Jurkat, Clone E6-1 (cell line): ENCODE measurements around the gene ENPP3. TPM values are rescaled to one million over a fixed set of nuclear protein-coding genes. Genes with fewer than 3 reads are reported as not detected.

Source experiments
- DNase-seq: peaks from one replicate; pipeline ENCODE4 v3.0.0-alpha.2; 2011; ENCODE audit warnings: low read depth, low spot score
- H3K4me3 ChIP-seq: 2 replicates; pipeline ENCODE4 v1.5.1; 2011; ENCODE audit warnings: mild to moderate bottlenecking, low read length, control low read depth, moderate library complexity
- polyA plus RNA-seq: library from polyadenylated mRNA; unstranded; fragments of >200 nt; gene quantifications from one replicate; pipeline ENCODE4 v1.2.1, GENCODE V29; 2012; ENCODE audit warnings: missing spikeins; ENCODE audit not compliant: insufficient read length, insufficient read depth

The ENPP3 gene
- 0.37 TPM for polyA plus RNA-seq

DNA sequence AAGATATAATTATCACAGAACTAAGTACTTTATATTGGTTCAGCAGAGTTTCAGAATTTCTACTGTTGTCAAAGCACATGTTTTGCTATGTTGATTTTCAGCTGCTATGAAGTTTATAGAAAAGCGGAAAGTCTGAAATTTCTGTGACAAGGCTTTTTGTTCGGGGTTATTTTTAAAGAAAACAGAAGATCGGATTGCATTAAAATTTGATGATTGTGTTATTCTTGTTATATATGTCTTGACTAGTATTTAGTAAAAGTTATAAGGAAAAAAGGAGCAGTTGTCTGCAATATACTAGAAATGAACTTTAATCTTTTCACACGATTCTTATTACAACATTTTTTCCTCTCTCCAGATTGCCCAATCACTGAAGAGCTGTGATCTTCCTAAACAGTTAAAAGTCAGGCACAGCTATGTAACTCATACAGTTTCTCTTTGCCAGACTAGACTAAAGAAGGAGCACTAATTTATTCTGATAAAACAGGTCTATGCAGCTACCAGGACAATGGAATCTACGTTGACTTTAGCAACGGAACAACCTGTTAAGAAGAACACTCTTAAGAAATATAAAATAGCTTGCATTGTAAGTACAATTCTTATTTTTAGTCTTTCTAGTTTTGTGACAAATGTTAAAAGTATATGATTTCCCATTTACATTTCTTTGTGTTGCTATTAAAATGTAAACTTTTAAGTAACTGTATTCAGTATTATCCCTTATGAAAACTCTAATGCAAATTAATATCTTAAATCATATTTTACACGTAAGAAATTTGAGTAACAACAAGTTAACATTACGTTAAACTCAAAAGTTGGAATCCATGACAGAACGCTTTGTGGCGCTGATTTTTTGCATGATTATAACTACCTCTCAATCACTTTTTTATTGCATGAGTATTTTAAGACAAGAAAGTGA lies at the start of gene ENPP3:
ENPP3 (plus strand) TSS at position 423 of the 913 bp plus-strand sequence; CDS start at position 506, 83 bp downstream.
- no peak within 1 kb of the TSS for H3K4me3 ChIP-seq
- DNase-seq = no peak

DNA sequence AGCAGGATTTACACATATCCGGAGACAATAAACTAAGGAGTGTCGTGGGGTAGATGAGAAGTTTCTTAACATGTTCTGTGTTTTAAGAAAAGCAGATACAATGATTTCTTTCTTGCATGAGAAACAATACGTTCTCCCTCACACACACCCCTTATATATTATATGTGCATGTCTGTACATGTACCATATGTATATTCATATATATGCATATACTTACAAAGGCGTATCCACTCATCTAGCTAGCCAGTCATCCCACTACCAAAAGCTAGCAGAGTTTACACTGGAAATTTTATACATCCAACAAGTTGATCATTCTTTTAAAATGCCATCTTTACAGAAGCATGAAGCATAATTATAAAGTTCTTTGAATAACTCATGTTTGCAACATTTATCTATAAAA lies 49.2 kb upstream of the ENPP3 start:
- no peak for DNase-seq
- H3K4me3 ChIP-seq = no peak overlapping the region

GRCh38 chr6:131588643-131589042 lies 48.5 kb upstream of the ENPP3 start:
- DNase-seq = no peak
- no peak overlapping the region for H3K4me3 ChIP-seq

DNA sequence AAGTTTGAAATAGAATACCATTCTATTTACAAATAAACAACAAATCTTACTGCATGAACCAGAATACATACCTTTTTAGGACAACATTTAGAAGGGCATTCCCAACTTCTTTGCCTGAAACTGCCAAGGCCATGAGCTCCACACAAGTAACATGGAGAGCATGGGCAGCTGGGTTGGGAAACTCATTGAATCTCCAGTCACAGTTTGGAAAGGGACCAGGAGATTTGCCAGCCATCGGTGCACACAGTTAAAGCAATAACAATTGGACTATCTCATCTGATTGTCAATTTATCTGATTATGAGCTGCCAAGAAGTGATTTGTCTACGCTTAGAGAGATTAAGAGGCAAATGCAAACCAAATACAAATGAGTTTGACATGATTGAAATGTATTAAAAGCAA lies 44.2 kb upstream of the ENPP3 start:
- no peak for DNase-seq

DNA sequence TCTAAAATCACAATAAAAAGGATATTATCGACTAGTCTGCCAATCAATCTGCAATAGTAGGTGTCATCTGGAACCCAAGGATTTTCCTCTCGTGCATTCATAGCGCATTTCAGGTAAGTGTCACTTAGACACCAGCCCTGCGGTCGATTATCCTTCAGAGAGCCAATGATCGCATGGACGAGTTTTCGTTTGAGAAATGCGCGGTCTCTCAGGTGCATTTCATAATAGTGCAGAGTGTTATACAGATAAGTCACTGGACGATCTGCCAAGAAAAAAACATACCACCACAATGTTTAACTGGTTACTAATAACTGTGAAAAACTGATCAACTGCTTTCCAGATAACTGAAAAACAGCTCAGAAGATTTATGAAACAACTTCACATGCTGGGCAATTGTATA lies 43.0 kb upstream of the ENPP3 start:
- H3K4me3 ChIP-seq = no peak overlapping the region
- no peak for DNase-seq

More for the DNA sequence above, 44.2 kb upstream of the ENPP3 start:
- no peak overlapping the region for H3K4me3 ChIP-seq

DNA sequence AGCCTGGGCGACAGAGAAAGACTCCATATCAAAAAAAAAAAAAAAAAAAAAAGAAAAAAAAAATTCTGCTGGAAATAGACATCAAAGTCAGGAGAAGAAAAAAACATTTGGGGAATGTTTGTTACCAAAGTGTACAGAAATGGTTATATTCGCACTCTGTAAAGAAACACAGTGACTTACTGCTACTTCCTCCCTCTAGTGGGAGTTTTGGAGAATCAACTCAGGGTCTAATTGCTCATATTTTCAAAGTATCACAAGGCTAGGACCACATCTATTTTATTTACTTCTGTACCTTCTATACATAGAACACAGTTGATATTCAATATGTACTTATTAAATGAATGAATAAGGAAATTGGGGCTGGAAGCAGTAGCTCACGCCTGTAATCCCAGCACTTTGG lies 39.7 kb upstream of the ENPP3 start:
- no peak overlapping the region for H3K4me3 ChIP-seq
- DNase-seq = peak; percentile 17

GRCh38 chr6:131600716-131601115 lies 36.4 kb upstream of the ENPP3 start:
- no peak for DNase-seq

DNA sequence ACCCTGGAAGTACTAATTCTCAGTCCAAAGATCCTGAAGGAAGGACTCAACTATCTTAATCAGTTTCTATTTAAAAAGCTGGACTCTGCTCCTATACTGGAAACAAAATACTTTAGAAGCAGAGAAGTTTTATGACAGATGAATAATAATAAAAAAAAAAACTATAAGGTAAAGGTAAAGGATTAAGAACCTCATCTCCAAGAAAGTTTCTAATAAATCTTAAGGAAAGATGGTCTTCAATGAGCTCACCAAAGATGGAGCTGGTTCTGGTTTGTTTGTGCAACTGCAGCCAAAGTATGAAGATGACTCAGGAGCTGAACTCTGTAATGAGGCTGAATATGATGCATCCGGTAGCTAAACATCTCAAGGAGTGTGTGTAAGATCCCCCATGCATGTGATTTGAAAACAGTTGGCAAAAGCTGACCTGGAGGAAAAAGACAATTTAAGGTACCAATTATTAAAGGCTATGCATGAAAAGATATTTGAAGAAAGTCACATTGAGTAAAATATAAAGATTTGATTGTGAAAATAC lies 34.3 kb upstream of the ENPP3 start:
- DNase-seq = no peak
- H3K4me3 ChIP-seq = no peak overlapping the region

More at GRCh38 chr6:131600716-131601115, 36.4 kb upstream of the ENPP3 start:
- H3K4me3 ChIP-seq = no peak overlapping the region

- H3K4me3 ChIP-seq = no peak overlapping the region
- no peak for DNase-seq
Observed at GRCh38 chr6:131613296-131613925, 23.7 kb upstream of the ENPP3 start.

DNA sequence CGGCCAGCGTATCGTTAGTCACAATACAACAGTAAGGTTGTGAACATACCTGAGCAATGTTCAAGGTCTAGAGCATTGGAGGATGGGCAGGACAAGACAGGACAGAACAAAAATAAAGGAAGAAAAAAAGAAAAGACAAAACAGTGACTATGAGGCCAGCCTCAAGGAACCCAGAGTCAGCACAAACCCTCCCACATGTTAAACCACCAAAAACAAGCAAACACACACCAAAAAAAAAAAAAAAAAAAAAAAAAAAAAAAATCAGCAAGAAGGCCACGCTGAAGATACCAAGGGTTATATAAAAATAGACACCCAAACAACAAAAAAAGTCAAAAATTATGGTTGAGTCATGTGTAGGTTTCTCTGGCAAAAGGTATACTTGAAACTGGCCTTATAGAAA lies 21.8 kb upstream of the ENPP3 start:
- DNase-seq = no peak
- H3K4me3 ChIP-seq = no peak overlapping the region

GRCh38 chr6:131627724-131628682 lies 9.1 kb upstream of the ENPP3 start, which contains the start of gene MED23:
Gene MED23 (minus strand): TSS chr6:131628242. CDS start chr6:131628049, 193 bp downstream.
- H3K4me3 ChIP-seq = peak within 1 kb of the TSS; percentile 92
- peak; percentile 93 for DNase-seq

DNA sequence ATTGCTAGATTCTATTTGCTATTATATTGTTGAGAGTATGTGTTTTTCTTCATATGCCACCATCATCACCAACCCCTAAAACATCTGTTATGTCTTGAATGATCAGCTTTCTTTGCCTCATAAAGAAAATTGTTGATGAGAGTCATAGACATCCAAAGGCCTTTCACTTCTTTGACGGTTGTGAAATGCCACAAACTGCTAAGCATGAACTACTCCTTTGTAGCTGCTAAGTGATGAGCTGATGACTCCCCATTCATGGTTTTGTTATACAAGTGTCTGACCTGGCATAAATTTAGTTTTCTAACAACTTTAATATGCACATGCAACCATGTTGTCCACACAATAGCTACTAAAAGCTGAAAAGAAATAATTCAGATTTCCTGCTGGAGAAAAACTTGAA lies 8.4 kb upstream of the ENPP3 start:
- DNase-seq = no peak
- peak overlapping the region; percentile 92 for H3K4me3 ChIP-seq

DNA sequence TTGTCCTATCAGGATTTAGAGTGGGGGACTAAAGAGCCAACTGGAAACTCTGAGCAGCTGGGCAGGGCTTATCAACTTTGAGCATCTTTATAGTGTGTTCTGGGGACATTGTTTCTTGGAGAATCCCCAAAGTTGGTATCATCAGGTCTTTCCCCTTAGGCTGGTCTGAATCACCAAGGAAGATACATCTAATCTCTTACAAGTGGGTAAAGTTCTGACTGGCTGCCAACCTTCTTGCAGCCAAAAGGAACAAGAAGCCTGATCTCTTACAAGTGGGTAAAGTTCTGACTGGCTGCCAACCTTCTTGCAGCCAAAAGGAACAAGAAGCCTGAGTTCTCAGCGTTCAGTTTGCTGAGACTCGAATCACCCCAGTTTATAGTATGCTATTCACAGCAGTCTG lies 7.5 kb upstream of the ENPP3 start:
- H3K4me3 ChIP-seq = no peak overlapping the region
- DNase-seq = no peak

- no peak for DNase-seq
- H3K4me3 ChIP-seq = no peak overlapping the region
Observed at GRCh38 chr6:131631625-131632289, 5.3 kb upstream of the ENPP3 start.

DNA sequence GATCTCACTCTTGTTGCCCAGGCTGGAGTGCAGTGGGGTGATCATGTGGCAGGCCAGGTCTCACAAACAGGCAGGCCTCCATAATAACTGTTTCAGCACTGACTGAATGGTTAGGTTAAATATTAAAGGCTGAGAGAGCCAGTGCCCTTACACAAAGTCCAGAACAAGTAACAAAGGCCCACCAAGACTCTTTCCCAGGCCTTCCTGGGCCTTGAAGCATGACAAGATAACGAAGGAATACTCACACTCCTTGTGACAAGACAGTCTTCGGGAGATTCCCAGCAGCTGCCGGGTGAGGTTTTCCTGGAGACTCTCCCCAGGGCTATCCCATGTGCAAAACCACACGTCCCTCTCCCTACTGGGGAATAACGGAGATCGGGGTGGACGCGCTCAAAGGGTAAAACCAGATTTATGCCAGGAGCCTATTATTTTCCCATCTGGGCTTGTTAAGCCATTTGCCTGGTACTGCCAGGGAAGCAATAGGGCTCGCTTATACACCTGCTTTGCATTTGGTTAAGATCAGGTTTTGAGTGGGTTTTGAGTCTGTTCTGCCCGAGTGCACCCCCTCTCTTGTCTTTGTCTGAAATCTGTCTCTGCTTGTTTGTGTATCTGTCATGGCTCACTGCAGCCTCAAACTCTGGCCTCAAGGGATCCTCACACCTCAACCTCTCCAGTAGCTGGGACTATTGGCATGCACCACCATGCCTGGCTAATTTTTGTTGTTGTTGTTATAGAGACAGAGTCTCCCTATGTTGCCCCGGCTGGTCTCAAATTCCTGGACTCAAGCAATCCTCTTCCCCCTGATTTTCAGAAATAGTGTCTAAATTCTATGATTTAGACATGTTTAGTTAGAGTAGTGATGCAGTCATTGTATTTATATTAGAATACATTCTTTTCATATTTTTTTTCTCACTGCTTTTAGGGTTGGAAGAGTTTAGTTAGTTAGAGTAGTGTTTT lies 1.4 kb upstream of the ENPP3 start:
- DNase-seq = no peak

GRCh38 chr6:131638013-131638412 lies 911 bp downstream of the ENPP3 start:
- no peak overlapping the region for H3K4me3 ChIP-seq
- no peak for DNase-seq

More for the DNA sequence above, 1.4 kb upstream of the ENPP3 start:
- no peak overlapping the region for H3K4me3 ChIP-seq

DNA sequence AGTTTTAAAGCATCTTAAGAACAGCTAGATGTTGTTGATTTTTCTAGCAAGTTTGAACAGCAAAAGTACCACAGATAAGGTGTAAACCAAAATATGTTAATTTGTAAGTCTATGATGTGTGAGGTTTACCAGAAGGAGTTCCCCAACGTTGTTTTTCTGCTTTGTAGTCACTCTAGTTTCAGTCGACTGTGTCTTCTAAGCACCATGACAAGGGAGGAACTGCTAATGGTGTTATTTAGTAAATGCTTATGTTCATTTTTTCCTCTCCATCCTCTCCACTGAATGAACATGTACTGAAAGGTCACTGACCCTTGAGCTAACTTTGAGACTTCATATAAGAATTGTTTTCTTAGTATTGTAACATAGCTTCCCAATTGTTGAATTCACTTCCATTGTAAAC lies 3.0 kb downstream of the ENPP3 start:
- no peak overlapping the region for H3K4me3 ChIP-seq
- DNase-seq = no peak
